A549 (cell line): ENCODE results near the gene AFF1. TPM values are rescaled to one million over a fixed set of nuclear protein-coding genes. Genes with fewer than 3 reads are reported as not detected.
A peak's percentile ranks its signal among the peaks of the same experiment; 100 is the strongest.

Experiments used
- ATAC-seq, 2 experiments: fragments of 200-7000 bp in 1 of 2; fragments of >200 bp in 1 of 2; cut with Nextera tagmentation in 1 of 2; cut with Tn5 transposase in 1 of 2; 3 replicates each; pipeline versions ENCODE4 v1.8.0 to v1.9.1; 2018 to 2020; ENCODE audit warnings: mild to moderate bottlenecking in 1 of 2, moderate library complexity in 1 of 2
- CTCF ChIA-PET: fragments of 300-600 bp; sonication (Branson Sonifier 250); formaldehyde crosslinking; extraction: SDS; loops from one replicate; lab custom pipeline; 2021; ENCODE audit warnings: antibody characterized with exemption, inconsistent platforms; lab: Yijun Ruan, JAX
- POLR2A ChIA-PET: fragments of 350-600 bp; formaldehyde crosslinking; extraction: SDS; loops from one replicate; lab custom pipeline; 2021; ENCODE audit warnings: antibody characterized with exemption, inconsistent platforms; lab: Yijun Ruan, JAX
- DNase-seq, 2 experiments: peaks; one replicate each; pipeline versions ENCODE4 v3.0.0 to v3.0.0-alpha.2; 2011 to 2016; ENCODE audit warnings: low read depth in 1 of 2, low spot score in 1 of 2
- FAIRE-seq: peaks from 2 replicates; lab custom pipeline; 2011; peaks lifted over from hg19 to GRCh38; lab: Jason Lieb, UNC
- H3K27ac ChIP-seq, 2 experiments: fragments of >200 bp; sonication (Bioruptor Twin); formaldehyde crosslinking; 3 replicates each; pipeline ENCODE4 v1.5.1; 2016 to 2017
- H3K4me1 ChIP-seq: fragments of >200 bp; sonication (Bioruptor Twin); formaldehyde crosslinking; 3 replicates; pipeline ENCODE4 v1.6.1; 2016
- H3K4me2 ChIP-seq: fragments of >200 bp; sonication (Bioruptor Twin); formaldehyde crosslinking; 3 replicates; pipeline ENCODE4 v1.6.1; 2016
- H3K4me3 ChIP-seq: fragments of >200 bp; sonication (Bioruptor Twin); formaldehyde crosslinking; 3 replicates; pipeline ENCODE4 v1.5.1; 2016
- H3K9me3 ChIP-seq: fragments of >200 bp; sonication (Bioruptor Twin); formaldehyde crosslinking; 3 replicates; pipeline ENCODE4 v1.6.1; 2016
- CBX8 ChIP-seq: fragments of 200-600 bp; sonication (generic); IDR thresholded peaks from 2 replicates; pipeline ENCODE4 v1.6.1; 2016
- FOSB ChIP-seq: fragments of 250-450 bp; sonication (Bioruptor Pico); IDR thresholded peaks from 2 replicates; pipeline ENCODE4 v1.5.0; 2020; ENCODE audit warnings: mild to moderate bottlenecking, moderate library complexity
- FOXS1 ChIP-seq: fragments of 250-450 bp; sonication (Bioruptor Pico); IDR thresholded peaks from 2 replicates; pipeline ENCODE4 v1.5.0; 2020; ENCODE audit warnings: mild to moderate bottlenecking, moderate library complexity
- HOXA7 ChIP-seq: fragments of 250-450 bp; sonication (Bioruptor Pico); IDR thresholded peaks from 2 replicates; pipeline ENCODE4 v1.5.0; 2020; ENCODE audit warnings: mild to moderate bottlenecking, moderate library complexity
- HOXB5 ChIP-seq: fragments of 250-450 bp; sonication (Bioruptor Pico); IDR thresholded peaks from 2 replicates; pipeline ENCODE4 v1.5.0; 2020; ENCODE audit warnings: mild to moderate bottlenecking, moderate library complexity
- JUN ChIP-seq, 2 experiments: fragments of >200 bp; sonication (Bioruptor Twin); formaldehyde crosslinking; IDR thresholded peaks; 2 replicates in 1 of 2; 3 replicates in 1 of 2; pipeline ENCODE4 v1.6.1; 2016 to 2017
- MAZ ChIP-seq: fragments of 150-350 bp; IDR thresholded peaks from 2 replicates; pipeline ENCODE4 v1.6.1; 2014; ENCODE audit warnings: antibody characterized with exemption, low read depth, low read length, borderline replicate concordance
- POLR2A ChIP-seq: IDR thresholded peaks from 2 replicates; pipeline ENCODE4 v1.6.1; 2012; ENCODE audit warnings: mild to moderate bottlenecking, low read length
- RARB ChIP-seq: fragments of 250-450 bp; sonication (Bioruptor Pico); IDR thresholded peaks from 2 replicates; pipeline ENCODE4 v1.8.0; 2021; ENCODE audit warnings: mild to moderate bottlenecking, moderate library complexity
- RCOR1 ChIP-seq: fragments of 150-350 bp; IDR thresholded peaks from 2 replicates; pipeline ENCODE4 v1.6.1; 2014; ENCODE audit warnings: antibody characterized with exemption, low read length, low read depth
- ZNF302 ChIP-seq: fragments of 250-450 bp; sonication (Bioruptor Pico); IDR thresholded peaks from 2 replicates; pipeline ENCODE4 v1.9.0; 2021; ENCODE audit warnings: inconsistent platforms, mild to moderate bottlenecking, moderate library complexity
- WGBS: methylation state at CpG from one replicate; pipeline ENCODE4 v1.1.6; 2017; ENCODE audit errors: missing lambda C conversion rate; 5-methylcytosine and 5-hydroxymethylcytosine counted together
- polyA plus RNA-seq, 4 experiments: library from polyadenylated mRNA; depleted of rRNA in 3 of 4; stranded (reverse); fragments of >200 nt; fragmentation: RNase III in 1 of 4; extraction: RNeasy Plus Mini Kit Qiagen cat#74134 plus additional on column Dnase treatment in 1 of 4; gene quantifications; 2 replicates in 3 of 4; 3 replicates in 1 of 4; pipeline ENCODE4 v1.2.3, GENCODE V29; 2011 to 2017
- TF ChIP-seq, protein P1 (sequence below): IDR thresholded peaks from 2 replicates; pipeline ENCODE4 v1.6.1; 2012
- TF ChIP-seq, protein P2 (sequence below): fragments of 200-600 bp; sonication (generic); IDR thresholded peaks from 2 replicates; pipeline ENCODE4 v1.6.1; 2016; ENCODE audit warnings: antibody characterized with exemption, mild to moderate bottlenecking, moderate library complexity
- TF ChIP-seq, protein P3 (sequence below): fragments of >200 bp; sonication (Bioruptor Twin); formaldehyde crosslinking; IDR thresholded peaks from 3 replicates; pipeline ENCODE4 v1.6.1; 2016
- TF ChIP-seq, protein P4 (sequence below): fragments of >200 bp; sonication (Bioruptor Twin); formaldehyde crosslinking; IDR thresholded peaks from 3 replicates; pipeline ENCODE4 v1.5.1; 2016
- TF ChIP-seq, protein P5 (sequence below): fragments of 150-350 bp; IDR thresholded peaks from 2 replicates; pipeline ENCODE4 v1.6.1; 2014; ENCODE audit warnings: low read depth, mild to moderate bottlenecking, low read length

The AFF1 gene
- polyA plus RNA-seq, 2 of the 4 experiments (the other 2 are of a cell fraction), result 13.7 to 15.4 TPM

DNA sequence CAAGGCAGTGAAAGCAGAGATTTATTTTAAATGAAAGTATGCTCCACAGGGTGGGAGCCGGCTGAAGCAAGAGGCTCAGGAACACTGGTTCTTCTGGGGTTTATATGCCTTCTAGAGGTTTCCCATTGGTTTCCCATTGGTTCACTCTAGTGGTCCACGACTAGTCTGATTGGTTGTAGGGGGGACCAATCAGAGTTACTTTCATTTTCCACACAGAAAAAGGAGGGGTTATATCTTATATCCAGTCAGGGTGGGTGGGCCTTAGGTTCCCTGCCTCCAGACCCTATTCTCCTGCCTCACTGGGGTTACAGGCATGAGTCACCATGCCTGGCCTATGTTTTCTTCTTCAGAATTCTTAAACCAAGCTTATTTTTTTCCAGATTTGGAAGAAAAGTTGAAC, 184.0 kb downstream of the AFF1 start:
- ChIA-PET CTCF (interaction anchor here (1.4 kb wide), 2 partner anchors 34 to 196 kb away, joined by 3 to 5 read pairs; no protein-coding TSS in a partner anchor), POLR2A (no interaction called here)
- WGBS, result 81% methylated on average over 2 of the region's 2 CpGs
- Histone ChIP-seq H3K4me3 (no peak overlapping the region), H3K4me2 (no peak overlapping the region), H3K4me1 (no peaks in the 10 kb centered on the region), H3K9me3 (no peaks in the 10 kb centered on the region), H3K27ac (no peak overlapping the region)
- ATAC-seq, result peak in 1 of 2 experiments; percentile 74; a peak in 3 of 6 replicates
- no peak for TF ChIP-seq JUN (IDR thresholded peaks at IDR 0.05)
- TF ChIP-seq, protein P1, sequence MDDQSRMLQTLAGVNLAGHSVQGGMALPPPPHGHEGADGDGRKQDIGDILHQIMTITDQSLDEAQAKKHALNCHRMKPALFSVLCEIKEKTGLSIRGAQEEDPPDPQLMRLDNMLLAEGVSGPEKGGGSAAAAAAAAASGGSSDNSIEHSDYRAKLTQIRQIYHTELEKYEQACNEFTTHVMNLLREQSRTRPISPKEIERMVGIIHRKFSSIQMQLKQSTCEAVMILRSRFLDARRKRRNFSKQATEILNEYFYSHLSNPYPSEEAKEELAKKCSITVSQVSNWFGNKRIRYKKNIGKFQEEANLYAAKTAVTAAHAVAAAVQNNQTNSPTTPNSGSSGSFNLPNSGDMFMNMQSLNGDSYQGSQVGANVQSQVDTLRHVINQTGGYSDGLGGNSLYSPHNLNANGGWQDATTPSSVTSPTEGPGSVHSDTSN, result no peak
- no peak for FAIRE-seq
- peak in 1 of 2 experiments; percentile 21 for DNase-seq

DNA sequence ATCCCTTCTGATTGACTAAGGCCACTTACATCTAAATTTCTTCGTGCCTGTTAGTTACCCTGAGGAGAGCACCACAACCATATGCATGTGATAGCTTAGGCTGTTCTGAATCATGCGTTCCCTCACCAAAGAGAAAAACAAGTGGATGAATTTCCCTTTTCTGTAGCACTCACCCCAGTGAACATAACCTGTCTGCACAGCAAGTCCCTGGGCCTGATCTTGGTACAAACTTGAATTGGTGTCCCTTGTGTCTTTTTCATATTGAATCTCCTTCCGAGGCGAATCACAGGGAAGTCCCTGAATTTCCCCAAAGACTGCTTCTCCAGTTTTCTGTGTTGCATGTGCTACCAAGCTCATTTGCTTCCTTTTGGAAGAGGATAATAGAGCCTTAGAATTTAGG, 185.2 kb downstream of the AFF1 start:
- ChIA-PET CTCF (interaction anchor here (1.1 to 1.7 kb wide), 3 partner anchors 14 to 197 kb away, joined by 3 to 8 read pairs (median 5); no protein-coding TSS in a partner anchor), POLR2A (no interaction called here)
- no peak for ATAC-seq
- DNase-seq, result no peak
- H3K4me2 ChIP-seq, result no peak overlapping the region
- FAIRE-seq, result no peak
- WGBS, result 90% methylated on average over 4 of the region's 4 CpGs
- H3K4me3 ChIP-seq, result no peak overlapping the region
- TF ChIP-seq, protein P2, sequence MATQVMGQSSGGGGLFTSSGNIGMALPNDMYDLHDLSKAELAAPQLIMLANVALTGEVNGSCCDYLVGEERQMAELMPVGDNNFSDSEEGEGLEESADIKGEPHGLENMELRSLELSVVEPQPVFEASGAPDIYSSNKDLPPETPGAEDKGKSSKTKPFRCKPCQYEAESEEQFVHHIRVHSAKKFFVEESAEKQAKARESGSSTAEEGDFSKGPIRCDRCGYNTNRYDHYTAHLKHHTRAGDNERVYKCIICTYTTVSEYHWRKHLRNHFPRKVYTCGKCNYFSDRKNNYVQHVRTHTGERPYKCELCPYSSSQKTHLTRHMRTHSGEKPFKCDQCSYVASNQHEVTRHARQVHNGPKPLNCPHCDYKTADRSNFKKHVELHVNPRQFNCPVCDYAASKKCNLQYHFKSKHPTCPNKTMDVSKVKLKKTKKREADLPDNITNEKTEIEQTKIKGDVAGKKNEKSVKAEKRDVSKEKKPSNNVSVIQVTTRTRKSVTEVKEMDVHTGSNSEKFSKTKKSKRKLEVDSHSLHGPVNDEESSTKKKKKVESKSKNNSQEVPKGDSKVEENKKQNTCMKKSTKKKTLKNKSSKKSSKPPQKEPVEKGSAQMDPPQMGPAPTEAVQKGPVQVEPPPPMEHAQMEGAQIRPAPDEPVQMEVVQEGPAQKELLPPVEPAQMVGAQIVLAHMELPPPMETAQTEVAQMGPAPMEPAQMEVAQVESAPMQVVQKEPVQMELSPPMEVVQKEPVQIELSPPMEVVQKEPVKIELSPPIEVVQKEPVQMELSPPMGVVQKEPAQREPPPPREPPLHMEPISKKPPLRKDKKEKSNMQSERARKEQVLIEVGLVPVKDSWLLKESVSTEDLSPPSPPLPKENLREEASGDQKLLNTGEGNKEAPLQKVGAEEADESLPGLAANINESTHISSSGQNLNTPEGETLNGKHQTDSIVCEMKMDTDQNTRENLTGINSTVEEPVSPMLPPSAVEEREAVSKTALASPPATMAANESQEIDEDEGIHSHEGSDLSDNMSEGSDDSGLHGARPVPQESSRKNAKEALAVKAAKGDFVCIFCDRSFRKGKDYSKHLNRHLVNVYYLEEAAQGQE, result no peak
- TF ChIP-seq, protein P3, sequence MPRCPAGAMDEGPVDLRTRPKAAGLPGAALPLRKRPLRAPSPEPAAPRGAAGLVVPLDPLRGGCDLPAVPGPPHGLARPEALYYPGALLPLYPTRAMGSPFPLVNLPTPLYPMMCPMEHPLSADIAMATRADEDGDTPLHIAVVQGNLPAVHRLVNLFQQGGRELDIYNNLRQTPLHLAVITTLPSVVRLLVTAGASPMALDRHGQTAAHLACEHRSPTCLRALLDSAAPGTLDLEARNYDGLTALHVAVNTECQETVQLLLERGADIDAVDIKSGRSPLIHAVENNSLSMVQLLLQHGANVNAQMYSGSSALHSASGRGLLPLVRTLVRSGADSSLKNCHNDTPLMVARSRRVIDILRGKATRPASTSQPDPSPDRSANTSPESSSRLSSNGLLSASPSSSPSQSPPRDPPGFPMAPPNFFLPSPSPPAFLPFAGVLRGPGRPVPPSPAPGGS, result no peak
- TF ChIP-seq FOSB (CRISPR knock-in tag) (no peak), HOXB5 (CRISPR knock-in tag) (no peak), MAZ (no peak), ZNF302 (CRISPR knock-in tag) (no peak), HOXA7 (CRISPR knock-in tag) (no peak), RARB (no peak), FOXS1 (no peak), JUN (IDR thresholded peaks at IDR 0.05) (no peak), CBX8 (no peak), RCOR1 (no peak), POLR2A (no peak)
- TF ChIP-seq, protein P4, sequence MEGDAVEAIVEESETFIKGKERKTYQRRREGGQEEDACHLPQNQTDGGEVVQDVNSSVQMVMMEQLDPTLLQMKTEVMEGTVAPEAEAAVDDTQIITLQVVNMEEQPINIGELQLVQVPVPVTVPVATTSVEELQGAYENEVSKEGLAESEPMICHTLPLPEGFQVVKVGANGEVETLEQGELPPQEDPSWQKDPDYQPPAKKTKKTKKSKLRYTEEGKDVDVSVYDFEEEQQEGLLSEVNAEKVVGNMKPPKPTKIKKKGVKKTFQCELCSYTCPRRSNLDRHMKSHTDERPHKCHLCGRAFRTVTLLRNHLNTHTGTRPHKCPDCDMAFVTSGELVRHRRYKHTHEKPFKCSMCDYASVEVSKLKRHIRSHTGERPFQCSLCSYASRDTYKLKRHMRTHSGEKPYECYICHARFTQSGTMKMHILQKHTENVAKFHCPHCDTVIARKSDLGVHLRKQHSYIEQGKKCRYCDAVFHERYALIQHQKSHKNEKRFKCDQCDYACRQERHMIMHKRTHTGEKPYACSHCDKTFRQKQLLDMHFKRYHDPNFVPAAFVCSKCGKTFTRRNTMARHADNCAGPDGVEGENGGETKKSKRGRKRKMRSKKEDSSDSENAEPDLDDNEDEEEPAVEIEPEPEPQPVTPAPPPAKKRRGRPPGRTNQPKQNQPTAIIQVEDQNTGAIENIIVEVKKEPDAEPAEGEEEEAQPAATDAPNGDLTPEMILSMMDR, result no peak
- TF ChIP-seq, protein P5, sequence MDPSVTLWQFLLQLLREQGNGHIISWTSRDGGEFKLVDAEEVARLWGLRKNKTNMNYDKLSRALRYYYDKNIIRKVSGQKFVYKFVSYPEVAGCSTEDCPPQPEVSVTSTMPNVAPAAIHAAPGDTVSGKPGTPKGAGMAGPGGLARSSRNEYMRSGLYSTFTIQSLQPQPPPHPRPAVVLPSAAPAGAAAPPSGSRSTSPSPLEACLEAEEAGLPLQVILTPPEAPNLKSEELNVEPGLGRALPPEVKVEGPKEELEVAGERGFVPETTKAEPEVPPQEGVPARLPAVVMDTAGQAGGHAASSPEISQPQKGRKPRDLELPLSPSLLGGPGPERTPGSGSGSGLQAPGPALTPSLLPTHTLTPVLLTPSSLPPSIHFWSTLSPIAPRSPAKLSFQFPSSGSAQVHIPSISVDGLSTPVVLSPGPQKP, result no peak
- H3K4me1 ChIP-seq, result no peaks in the 10 kb centered on the region
- no peaks in the 10 kb centered on the region for H3K9me3 ChIP-seq
- no peak overlapping the region for H3K27ac ChIP-seq
